ENCODE measurements around the gene AEN. TPM values are rescaled to one million over a fixed set of nuclear protein-coding genes. Genes with fewer than 3 reads are reported as not detected.

AEN gene, protein sequence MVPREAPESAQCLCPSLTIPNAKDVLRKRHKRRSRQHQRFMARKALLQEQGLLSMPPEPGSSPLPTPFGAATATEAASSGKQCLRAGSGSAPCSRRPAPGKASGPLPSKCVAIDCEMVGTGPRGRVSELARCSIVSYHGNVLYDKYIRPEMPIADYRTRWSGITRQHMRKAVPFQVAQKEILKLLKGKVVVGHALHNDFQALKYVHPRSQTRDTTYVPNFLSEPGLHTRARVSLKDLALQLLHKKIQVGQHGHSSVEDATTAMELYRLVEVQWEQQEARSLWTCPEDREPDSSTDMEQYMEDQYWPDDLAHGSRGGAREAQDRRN
- 17.4 TPM for total RNA-seq

DNA sequence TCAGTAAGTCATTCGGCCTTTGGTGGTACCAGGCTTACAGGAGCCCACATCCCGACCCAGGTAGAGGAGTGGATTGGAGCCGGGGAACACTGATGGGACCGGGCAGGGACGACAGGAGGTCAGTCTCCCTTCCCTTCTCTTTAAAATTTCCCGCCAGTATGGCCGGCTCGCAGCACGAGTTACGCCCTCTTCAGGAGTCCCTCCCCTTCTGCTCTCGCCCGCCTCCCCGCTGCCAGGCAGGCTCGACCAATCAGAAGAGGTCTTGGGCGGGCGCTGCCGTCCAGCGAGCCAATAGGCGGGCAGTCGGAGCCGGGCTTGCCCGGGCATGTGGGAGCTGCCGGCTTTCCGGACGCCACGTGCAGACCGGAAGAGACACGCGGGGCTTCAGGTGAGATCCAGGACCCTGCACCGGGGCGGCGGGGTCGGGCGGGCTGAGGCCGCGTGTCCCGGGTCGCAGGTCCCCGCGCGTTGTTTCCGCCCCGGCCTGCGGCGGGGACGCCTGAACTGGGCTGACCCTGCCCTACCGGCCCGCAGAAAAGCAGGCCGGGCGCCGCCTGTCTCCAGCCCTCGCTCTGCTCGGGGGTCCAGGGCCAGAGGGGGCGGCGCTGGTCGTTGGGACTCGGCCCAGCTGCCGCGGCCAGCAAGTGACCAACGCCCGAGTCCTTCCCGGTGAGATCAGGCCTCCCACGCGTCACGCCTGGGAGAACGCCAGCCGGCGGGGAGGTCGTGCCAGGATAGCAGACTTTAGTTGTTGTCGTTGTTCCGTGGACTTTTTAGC is at the start of gene AEN:
TSS of gene AEN (plus strand) at position 346 of the 778 bp plus-strand sequence. CDS start 4,870 bp downstream, outside the sequence.
- DNase-seq (ENCODE audit: low spot score), result peak; percentile 97

DNA sequence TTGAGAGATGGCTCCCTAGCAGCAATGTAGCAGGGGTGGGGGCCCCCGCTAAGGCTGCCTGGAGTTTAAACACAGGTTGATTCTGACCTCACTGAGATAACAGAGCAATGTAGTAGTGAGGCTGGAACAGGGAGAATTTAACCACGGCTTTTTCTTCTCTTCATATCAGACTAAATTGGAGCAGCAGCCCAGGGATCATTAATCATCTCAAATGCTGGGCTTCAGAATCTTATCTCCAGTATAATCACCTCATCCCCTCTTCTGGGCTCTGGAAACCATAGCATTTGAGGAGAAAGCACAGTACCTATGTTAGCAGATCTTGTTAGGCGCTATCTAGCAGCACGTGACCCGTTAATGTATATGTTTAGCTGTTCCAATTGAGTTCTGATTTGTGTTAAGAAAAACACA is 49.3 kb upstream of the AEN start:
- DNase-seq (ENCODE audit: low spot score), result no peak

DNA sequence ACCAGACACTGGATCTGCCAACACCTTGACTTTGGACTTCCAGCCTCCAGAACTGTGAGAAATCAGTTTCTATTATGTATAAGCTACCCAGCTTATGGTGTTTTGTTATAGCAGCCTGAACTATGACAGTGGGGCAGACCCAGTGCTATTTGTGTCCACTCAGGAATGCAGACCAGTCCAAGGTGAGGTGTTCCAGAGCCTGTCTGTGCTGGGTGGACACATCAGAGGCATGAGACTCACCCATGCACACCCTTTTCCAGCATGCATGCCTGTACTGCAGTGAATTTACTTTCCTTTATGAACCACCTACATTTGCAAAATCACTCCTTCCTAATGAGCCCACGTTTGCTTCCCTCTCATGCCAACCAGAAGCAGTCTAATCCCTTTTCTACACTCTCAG is 47.1 kb upstream of the AEN start:
- DNase-seq (ENCODE audit: low spot score), result no peak

DNA sequence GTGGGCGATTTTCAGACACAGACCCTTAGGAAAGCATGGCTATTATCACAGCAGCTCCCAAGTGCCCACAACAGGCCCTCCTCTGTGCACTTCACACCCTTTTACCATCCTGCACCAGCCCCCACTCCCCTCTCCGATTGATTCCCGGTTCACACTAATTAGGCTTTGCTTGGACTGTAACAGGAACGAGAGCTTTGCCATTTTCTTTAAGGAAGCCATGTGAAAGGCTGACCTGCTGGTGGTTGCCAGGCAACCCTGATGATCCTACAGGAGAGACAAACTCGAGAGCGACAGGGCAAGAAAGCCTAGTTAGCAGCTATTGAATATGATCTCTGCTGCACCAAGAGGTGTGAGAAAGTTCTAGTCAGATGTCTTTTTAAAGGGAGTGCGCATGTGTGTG is 46.5 kb upstream of the AEN start:
- DNase-seq (ENCODE audit: low spot score), result no peak

DNA sequence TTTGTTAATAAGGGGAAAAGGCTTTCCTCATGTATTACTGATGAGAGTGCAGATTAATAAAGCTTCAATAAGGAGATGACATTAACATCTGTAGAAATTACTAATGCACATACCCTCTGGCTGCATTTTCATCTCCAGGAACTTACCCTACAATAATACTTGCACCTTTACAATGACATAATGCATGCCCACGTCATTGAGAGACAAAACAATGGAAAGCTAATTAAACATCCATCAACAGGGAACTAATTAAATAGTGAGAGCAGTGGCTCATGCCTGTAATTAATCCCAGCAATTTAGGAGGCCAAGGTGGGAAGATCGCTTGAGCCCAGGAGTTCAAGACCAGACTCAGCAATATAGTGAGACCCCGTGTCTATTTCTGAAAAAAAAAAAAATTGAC is 41.8 kb upstream of the AEN start:
- no peak for DNase-seq (ENCODE audit: low spot score)

DNA sequence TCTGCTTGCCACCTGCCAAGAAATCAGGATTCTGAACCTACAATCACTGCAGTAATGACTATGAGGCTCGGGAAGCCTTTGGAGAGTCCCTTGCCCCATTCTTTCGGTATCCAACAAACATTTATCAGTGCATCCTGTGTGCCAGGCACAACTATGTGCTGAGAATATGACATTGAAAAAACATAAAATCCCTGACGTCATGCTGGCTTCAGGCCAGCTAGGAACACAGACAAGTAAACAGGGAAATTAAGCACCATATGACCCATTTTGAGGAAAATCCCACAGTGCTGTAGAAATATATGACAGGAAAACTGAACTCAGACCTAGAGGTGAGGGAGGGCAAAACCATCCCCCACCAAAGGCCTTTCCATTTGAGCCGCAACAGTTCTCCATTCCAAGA is 40.6 kb upstream of the AEN start:
- no peak for DNase-seq (ENCODE audit: low spot score)

DNA sequence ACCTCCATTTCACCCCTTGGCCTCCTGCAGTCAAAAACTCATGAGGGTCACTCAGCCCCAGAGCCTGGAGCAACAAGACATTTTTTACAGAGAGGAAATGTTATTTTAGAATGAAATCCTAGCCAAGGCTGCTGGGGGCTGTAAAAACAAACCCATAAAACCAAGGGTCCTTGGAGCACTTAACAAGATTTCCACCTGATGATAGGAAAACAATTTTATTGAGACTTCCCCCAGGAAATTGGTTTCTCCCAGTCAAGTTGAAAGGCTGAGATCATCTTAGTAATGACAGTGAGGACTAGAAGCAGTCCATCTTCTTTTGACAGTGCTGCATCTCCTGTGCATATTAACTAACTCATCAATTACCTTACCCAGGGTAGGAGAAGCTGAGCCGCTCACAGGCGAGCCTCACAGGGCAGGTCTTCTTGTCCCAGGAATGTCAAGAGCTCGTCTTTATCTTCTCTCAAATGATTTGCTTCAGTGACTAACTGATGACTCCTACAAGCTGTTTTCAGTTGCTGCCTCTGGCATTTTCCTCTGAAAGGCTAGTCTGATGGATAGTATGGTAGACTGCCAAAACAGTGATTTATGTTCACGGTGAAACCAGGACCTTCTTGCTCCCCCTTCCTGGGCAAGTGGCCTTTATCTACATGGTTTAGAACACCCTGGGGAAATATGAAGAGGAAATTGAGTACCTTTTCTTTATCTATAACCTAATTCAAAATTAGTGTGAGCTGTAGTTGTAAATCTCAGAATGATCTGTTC is 34.6 kb upstream of the AEN start:
- no peak for DNase-seq (ENCODE audit: low spot score)

DNA sequence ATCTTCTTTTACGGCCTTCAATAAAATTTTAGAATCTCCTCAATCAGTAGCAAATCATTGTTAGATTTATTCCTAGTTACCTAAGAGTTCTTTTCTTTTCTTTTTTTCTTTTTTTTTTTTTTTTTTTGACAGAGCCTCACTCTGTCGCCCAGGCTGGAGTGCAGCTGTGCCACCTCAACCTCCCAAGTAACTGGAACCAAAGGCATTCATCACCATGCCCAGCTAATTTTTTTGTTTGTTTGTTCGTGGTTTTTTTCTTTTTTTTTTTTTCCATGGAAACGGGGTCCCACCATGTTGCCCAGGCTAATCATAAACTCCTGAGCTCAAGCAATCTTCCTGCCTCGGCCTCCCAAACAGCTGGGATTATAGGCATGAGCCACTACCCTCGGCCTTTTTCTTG is 30.4 kb upstream of the AEN start:
- DNase-seq (ENCODE audit: low spot score), result no peak

DNA sequence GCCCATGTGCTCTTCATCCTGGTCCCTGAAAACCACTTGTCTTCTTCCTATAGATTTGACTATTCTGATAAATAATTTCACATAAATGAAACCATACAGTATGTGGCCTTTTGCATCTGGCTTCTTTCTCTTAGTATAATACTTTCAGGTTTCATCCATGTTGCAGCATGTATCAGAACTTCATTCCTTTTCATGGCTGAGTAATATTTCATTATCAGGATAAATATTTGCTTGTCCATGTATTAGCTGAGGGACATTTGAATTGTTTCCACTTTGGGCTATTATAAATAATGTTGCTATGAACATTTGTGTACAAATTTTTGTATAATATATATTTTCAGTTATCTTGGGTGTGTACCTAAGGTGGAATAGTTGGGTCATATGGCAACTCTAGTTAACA is 29.8 kb upstream of the AEN start:
- DNase-seq (ENCODE audit: low spot score), result no peak

DNA sequence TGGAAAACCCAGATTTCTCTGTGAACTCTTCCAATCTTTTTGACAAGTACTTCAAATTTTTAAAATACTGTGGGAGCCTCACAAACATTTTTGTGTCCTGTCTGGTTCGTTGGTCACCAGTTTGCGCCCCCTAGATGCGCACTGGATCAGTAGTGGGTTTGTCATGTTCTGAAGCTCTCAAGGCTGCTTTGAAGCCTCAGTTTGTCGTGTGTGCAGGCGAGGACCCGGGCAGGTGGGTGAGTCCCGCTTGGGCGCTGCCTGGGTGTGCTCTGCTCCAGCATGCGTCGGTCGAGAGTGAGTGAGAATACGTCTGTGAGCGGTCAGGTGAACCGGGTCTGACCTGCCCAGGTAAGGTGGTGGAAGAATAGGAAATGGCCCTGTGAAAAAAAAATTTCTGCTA is 17.3 kb upstream of the AEN start:
- DNase-seq (ENCODE audit: low spot score), result no peak

DNA sequence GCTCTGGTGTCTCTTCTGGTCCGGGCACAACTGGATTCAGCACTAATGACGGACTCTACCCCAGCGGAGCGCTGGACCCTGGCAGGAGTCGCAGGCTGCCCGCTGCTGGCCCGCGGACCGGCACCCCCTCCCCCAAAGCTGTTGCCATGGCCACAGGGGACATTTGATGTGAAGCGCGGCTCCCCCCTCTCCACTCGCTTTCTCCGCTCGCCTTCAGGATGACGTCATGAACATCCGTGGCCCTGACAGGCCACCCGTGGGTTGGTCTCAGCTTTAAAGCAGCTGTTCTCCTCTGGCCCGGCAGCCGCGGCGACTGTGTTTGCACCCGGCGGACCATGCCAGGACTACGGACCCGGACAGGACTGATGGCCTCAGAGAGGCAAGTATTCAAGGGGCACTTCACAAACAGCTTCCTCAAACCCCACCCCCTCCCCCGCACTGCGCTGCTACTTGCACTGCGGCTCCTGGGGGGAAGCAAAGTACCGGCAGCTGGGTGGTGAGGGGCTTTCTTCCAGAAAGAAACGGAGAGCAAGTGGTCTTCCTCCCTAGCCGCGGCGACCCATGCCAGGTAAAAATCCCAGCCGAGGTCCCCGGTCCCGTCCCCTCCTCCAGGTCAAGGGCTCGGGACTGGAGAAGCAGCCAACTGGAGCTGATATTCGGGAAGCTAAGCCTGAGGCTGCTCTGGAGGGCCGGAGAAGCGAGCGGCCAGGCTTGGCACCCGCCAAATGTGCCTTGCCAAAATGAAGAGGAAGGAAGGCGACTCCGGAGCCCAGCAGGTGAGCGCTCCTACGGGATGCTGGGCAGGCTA is 16.6 kb upstream of the AEN start:
- no peak for DNase-seq (ENCODE audit: low spot score)

DNA sequence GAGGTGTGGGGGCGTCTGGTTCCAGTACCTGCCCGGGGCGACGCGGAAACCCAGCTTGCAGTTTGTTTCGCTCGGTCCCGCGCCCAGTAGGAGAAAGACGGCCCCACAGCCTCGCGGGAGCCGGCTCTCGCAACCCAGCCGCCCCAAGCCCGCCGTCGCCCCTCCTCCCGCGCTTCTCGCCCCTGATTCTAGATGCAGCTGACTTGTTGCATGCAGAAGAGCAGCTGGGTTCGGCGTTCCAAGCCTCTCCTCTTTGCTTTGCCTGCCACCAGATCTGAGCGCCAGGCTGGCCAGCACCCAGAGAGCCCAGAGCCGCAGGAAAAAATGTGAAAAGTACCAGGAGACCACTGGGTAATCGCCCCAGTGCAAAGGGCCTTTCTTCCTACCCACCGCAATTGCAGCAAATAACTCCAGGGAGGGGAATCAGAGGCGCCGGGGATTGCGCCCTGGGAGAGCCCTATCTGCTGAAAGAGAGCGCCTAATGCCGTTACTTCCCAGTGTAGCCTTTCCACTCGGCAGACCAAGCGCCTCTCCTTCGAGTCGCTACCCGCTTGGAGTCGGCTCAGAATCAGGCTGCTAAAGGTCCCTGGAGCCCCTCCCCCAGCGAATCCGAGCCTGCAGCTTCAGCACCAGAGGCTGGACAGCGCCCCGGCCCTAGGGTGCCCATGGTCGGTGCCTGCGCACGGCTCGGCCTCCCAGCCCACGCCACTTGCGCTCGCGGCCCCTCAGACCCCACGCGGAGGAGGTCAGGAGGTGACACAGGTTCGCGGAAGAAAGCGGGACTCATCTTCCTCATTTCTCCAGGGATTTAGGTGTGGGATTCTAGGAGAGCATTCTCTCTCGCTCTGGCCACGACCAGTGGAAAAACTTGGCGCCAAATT is 15.7 kb upstream of the AEN start:
- DNase-seq (ENCODE audit: low spot score), result no peak

DNA sequence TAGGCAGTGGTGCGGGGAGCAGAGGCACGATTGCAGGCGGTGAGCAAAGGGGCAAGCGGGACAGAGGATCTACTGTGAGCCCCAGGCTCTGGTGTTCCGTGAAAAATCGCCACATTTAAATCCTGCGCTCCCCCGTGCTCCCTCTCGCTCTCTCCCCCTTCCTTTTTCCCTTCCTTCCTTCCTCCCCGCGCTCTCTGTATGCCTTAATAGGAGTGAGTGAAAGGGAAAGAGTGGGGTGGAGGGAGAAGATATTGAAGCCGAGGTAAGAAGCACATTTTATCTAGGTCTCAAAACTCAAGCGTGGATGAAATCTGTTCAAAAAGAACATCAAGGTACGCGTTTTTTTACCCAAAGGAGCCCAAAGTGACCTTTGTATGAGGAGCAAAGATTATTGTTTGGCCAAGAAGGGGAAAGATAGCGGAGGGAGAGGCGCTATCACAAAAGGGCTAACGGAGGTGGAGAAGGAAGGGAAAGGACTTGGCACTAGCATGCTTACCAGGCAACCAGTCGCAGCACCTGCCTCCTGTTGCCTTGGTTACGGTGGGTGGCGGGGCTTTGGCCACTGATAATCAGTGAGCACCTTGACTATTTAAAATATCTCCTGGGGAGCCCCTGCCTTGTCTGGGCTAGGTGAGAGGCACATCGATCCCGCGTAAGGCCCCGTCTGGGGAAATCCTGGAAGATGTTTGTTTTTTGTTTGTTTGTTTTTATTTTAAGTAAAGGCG is 14.9 kb upstream of the AEN start:
- DNase-seq (ENCODE audit: low spot score), result no peak

DNA sequence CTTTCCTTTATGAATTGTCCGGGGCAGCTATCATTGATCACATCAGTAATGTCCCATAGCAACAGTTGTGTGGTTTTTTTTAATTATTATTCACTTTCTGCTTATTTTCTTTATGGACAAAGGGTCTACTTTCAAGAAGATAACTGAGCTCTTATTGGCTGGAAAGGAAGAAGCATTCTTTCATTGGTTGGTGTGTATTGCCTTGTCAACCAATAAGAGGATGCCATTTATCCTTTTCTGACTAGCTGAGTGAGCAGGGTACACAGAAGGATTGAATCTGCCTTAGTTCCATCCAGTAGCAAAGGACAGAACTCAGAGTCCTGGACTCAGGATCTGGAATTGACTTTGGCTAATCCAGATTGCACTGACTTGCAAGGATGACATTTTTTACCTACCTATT is 13.2 kb upstream of the AEN start:
- DNase-seq (ENCODE audit: low spot score), result no peak

DNA sequence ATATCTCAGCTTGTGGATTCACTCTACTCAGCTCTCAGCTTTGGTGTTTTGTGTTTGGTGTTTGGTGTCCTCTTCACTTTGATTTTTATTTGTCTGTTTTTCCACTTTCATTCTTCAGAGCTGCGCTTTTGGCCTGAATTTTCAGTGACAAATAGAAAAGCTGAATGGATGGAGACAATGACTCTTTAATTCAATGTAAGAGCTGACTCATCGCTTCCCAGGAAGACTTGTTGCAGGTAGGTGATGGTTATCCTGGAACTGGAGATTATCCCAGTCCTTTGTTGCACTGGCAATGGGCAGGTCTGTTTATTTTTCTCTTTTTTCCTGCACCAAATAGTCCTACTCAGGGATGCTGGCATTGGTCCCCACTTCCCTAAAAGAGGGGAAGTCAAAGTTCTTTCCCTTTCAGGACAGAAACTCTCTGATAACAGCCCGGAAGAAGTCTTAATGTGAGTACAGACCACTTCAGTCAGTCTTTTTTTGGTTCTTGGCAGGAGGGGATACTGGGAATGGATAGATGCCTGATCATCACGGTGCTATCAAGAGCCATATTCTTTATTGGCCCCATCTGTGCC is 12.4 kb upstream of the AEN start:
- no peak for DNase-seq (ENCODE audit: low spot score)

DNA sequence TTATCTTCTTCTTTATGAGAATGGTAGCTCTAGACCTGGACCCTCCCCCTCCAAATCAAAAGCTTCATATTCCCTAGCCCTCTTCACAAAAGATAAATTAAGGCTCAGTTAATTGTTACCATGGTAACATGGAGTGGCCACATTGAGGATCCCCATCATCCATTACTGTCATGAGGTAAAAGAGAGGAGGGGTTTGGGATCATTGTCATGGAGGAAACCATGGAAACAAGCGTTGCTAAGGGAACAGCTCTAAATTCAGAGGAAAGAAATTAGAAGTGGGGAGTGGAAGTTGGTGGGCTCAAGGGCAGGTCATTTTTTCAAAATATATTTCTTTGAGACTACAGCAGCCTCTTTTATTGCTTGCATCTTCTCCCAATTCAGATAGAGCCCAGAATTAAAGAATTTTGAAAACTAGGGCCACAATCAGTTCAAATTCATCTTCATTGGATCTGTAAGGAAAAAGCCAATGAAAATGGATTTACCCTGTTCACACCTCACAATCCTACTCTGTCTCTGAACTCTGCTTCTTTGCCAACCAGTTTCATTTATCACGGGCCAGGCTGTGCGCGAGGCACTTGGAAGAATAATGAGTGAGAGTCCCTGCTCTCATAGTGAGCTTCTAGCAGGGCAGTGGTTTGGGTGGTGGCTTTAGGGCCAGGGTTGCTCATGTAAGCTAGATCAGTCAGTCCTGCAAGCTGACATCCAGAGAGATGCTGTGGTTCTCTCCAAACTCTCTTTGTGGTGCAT is 11.6 kb upstream of the AEN start:
- no peak for DNase-seq (ENCODE audit: low spot score)

DNA sequence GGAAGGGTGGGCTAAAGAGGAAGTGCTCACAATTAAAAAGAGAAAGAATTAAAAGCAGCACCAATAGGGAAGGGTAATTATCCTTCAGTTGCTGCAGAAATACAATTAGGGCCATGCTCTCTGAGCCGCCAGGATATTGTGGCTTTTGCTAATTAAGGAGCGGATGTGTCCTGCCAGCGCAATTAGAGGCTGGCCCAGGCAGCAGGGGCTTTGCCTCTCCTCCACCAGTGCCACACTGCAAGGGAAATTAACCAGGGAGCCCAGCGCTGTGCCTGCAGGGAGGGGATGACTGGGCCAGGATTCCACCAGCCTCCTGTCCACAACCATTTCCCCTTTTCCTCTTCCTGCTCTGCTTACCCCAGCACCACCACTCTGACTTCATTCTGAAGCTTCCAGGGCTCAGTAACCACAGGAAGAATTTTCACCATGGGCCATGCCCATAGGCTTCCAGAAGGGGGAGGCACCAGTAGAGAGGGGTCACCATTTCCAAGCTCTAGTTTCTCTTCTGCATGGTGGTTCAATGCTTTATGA is 10.4 kb upstream of the AEN start:
- no peak for DNase-seq (ENCODE audit: low spot score)

DNA sequence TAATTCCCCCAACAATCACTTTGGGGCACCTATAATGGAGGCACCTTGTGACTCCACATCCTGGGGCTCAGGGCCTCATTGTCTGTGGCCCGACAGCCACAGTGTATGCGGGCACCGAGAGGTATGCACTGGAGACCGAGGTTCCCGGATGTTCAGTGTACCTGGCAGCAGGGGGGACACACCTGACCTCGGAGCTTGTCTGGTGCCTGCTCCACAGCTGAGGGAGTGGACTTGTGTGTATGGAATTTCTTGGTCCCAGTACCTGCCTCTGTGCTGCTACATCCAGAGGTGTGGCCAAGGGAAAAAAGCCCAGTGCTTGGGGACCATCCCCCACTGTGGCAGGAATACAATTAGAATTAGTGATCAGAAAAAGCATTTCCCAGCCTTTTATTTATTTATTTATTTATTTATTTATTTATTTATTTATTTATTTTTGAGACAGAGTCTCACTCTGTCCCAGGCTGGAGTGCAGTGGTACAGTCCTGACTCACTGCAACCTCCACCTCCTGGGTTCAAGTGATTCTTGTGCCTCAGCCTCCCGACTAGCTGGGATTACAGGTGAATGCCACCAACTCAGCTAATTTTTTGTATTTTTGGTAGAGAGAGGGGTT is 8.8 kb upstream of the AEN start:
- no peak for DNase-seq (ENCODE audit: low spot score)
